Body of pancreas (tissue), 4 donors: Measurements from ENCODE around the gene DAB1. TPM values are rescaled to one million over a fixed set of nuclear protein-coding genes. Genes with fewer than 3 reads are reported as not detected.

Source experiments
- ATAC-seq: fragments of 150-250 bp; one replicate; pipeline ENCODE4 v1.9.1; 2016
- DNase-seq, 4 donors: peaks; one replicate each; pipeline ENCODE4 v3.0.0-alpha.2; 2019
- H3K27ac ChIP-seq, 4 donors: fragments of 200-600 bp; sonication (generic); 1 replicate in 3 of 4; 2 replicates in 1 of 4; pipeline versions ENCODE4 v1.5.1 to v1.6.1; 2016 to 2019; ENCODE audit warnings: mild to moderate bottlenecking in 1 of 4, mixed read lengths in 1 of 4, moderate library complexity in 1 of 4
- H3K27me3 ChIP-seq, 2 donors: fragments of 200-600 bp; sonication (generic); one replicate each; pipeline ENCODE4 v1.6.0; 2016; ENCODE audit warnings: mild to moderate bottlenecking in 1 of 2
- H3K36me3 ChIP-seq, 2 donors: fragments of 200-600 bp; sonication (generic); replicated peaks in 1 of 2; 2 replicates each; pipeline ENCODE4 v1.5.1; 2016; ENCODE audit warnings: low read depth in 2 of 2; ENCODE audit not compliant: insufficient read depth in 1 of 2
- H3K4me1 ChIP-seq: fragments of 200-600 bp; sonication (generic); one replicate; pipeline ENCODE4 v1.6.0; 2016
- H3K4me3 ChIP-seq, 2 donors: fragments of 200-600 bp; sonication (generic); 1 replicate in 1 of 2; 2 replicates in 1 of 2; pipeline ENCODE4 v1.5.1; 2016 to 2019
- H3K9me3 ChIP-seq, 3 donors: fragments of 200-600 bp; sonication (generic); 1 replicate in 2 of 3; 2 replicates in 1 of 3; pipeline ENCODE4 v1.5.1; 2016
- CTCF ChIP-seq, 7 experiments: fragments of 450-650 bp in 4 of 7; fragments of 200-600 bp in 3 of 7; sonication (generic) in 3 of 7; IDR thresholded peaks; one replicate each; pipeline ENCODE4 v1.5.1; 2016 to 2019; ENCODE audit warnings: antibody characterized with exemption in 7 of 7
- POLR2A ChIP-seq, 3 donors: fragments of 450-650 bp; IDR thresholded peaks; one replicate each; pipeline ENCODE4 v1.6.1; 2016; ENCODE audit warnings: antibody characterized with exemption in 3 of 3, mild to moderate bottlenecking in 2 of 3
- WGBS, 2 donors: methylation state at CpG; one replicate each; pipeline ENCODE4 v1.1.5; 2017; 5-methylcytosine and 5-hydroxymethylcytosine counted together
- intact Hi-C: fragments of 100-400 bp; cut with DNase I; formaldehyde crosslinking; loops from one replicate; pipeline ENCODE4 v1.15.1; 2023
- total RNA-seq, 2 donors: library from RNA; depleted of rRNA; stranded (reverse); fragments of >200 nt; gene quantifications; one replicate each; pipeline ENCODE4 v1.1.0, GENCODE V29; 2016

Gene DAB1
- total RNA-seq, 2 donors from 2014 or later = under 0.01 TPM; not detected in 1

- H3K4me3 ChIP-seq = no peak overlapping the region
- intact Hi-C loops = no loop called here
- 78 to 81% methylated on average over 15 of the region's 15 CpGs for WGBS, 2 donors
- no peak for ATAC-seq
- no peak for DNase-seq
- TF ChIP-seq CTCF (IDR thresholded peaks at IDR 0.05) (no peak), POLR2A (IDR thresholded peaks at IDR 0.05) (no peak)
- H3K9me3 ChIP-seq = no peaks in the 10 kb centered on the region
- no peak overlapping the region for H3K27ac ChIP-seq
- H3K4me1 ChIP-seq = no peaks in the 10 kb centered on the region
- no peaks in the 10 kb centered on the region for H3K27me3 ChIP-seq
- no peaks in the 10 kb centered on the region for H3K36me3 ChIP-seq
Measured at GRCh38 chr1:56992318-56993125, 431.3 kb downstream of the DAB1 start.

GRCh38 chr1:56991576-56991975 lies 432.3 kb downstream of the DAB1 start:
- no peak for TF ChIP-seq POLR2A (IDR thresholded peaks at IDR 0.05)
- no peak for TF ChIP-seq CTCF (IDR thresholded peaks at IDR 0.05)

GRCh38 chr1:56986397-56986796 lies 437.5 kb downstream of the DAB1 start:
- no peak overlapping the region for H3K4me3 ChIP-seq
- no peaks in the 10 kb centered on the region for H3K4me1 ChIP-seq
- H3K27me3 ChIP-seq = no peaks in the 10 kb centered on the region
- WGBS, 2 donors = 50 to 60% methylated on average over 2 of the region's 2 CpGs
- intact Hi-C loops = no loop called here
- no peak overlapping the region for H3K27ac ChIP-seq
- no peak for ATAC-seq
- H3K36me3 ChIP-seq = no peaks in the 10 kb centered on the region
- TF ChIP-seq CTCF (IDR thresholded peaks at IDR 0.05) (no peak), POLR2A (IDR thresholded peaks at IDR 0.05) (no peak)
- no peak for DNase-seq
- no peaks in the 10 kb centered on the region for H3K9me3 ChIP-seq

More at GRCh38 chr1:56991576-56991975, 432.3 kb downstream of the DAB1 start:
- H3K36me3 ChIP-seq = no peaks in the 10 kb centered on the region
- H3K9me3 ChIP-seq = no peaks in the 10 kb centered on the region
- DNase-seq (no peak), ATAC-seq (no peak)
- no peak overlapping the region for H3K4me3 ChIP-seq
- WGBS, 2 donors = 72 to 78% methylated on average over 3 of the region's 3 CpGs
- no peaks in the 10 kb centered on the region for H3K27me3 ChIP-seq
- no peak overlapping the region for H3K27ac ChIP-seq
- no peaks in the 10 kb centered on the region for H3K4me1 ChIP-seq
- intact Hi-C loops = no loop called here

- intact Hi-C loops = no loop called here
- TF ChIP-seq CTCF (IDR thresholded peaks at IDR 0.05) (no peak), POLR2A (IDR thresholded peaks at IDR 0.05) (no peak)
- Histone ChIP-seq H3K4me3 (no peak overlapping the region), H3K27me3 (no peaks in the 10 kb centered on the region), H3K36me3 (no peaks in the 10 kb centered on the region), H3K9me3 (no peaks in the 10 kb centered on the region), H3K27ac (no peak overlapping the region), H3K4me1 (no peaks in the 10 kb centered on the region)
- DNase-seq (no peak), ATAC-seq (no peak)
- 86 to 89% methylated on average over 2 of the region's 2 CpGs for WGBS, 2 donors
Measured at GRCh38 chr1:56985857-56986256, 438.0 kb downstream of the DAB1 start.

GRCh38 chr1:56983484-56983883 lies 440.4 kb downstream of the DAB1 start:
- intact Hi-C loops = no loop called here

More at GRCh38 chr1:56983484-56983883, 440.4 kb downstream of the DAB1 start:
- no peak overlapping the region for H3K4me3 ChIP-seq
- no peak for DNase-seq
- TF ChIP-seq CTCF (IDR thresholded peaks at IDR 0.05) = no peak
- no peak for TF ChIP-seq POLR2A (IDR thresholded peaks at IDR 0.05)
- no peaks in the 10 kb centered on the region for H3K36me3 ChIP-seq
- H3K9me3 ChIP-seq = no peaks in the 10 kb centered on the region
- ATAC-seq = no peak
- WGBS, 2 donors = 80 to 87% methylated on average over 6 of the region's 6 CpGs
- H3K27me3 ChIP-seq = no peaks in the 10 kb centered on the region
- peaks cover 9% of the 10 kb centered on the region for H3K4me1 ChIP-seq
- no peak overlapping the region for H3K27ac ChIP-seq
